ENCODE results near the gene CACNA2D4. TPM values are rescaled to one million over a fixed set of nuclear protein-coding genes. Genes with fewer than 3 reads are reported as not detected.

Gene CACNA2D4
- total RNA-seq, 1 experiment from 2014 or later, result not detected

DNA sequence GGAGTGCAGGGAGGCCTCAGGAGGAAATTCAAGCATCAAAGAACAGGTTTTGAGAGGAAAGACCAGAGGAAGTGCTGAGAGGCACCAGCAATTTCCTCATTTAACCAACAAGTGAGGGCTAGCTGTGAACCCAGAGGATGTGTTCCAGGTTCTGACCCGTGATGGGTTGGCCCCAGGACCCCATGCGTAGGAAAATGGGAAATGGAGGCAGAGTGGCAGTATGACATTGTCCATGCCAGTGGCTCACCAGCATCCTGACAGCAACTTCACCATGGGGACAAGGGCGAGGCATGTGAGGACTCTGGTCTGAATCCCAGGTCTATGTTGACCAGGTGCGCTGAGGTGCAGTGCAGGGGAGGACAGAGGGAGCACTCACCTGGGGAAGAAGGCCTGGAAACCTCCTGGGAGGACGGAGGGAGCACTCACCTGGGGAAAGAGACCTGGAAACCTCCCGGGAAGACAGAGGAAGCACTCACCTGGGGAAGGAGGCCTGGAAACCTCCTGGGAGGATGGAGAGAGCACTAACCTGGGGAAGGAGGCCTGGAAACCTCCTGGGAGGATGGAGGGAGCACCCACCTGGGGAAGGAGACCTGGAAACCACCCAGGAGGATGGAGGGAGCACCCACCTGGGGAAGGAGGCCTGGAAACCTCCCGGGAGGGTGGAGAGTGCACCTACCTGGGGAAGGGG is 6.7 kb upstream of the CACNA2D4 start:
- no peak overlapping the region for H3K27ac ChIP-seq (ENCODE audit: low read length)
- ATAC-seq, result no peak
- H4K20me1 ChIP-seq (ENCODE audit: low read length), result no peaks in the 10 kb centered on the region
- no peak for DNase-seq
- no TSS peak for BruUV-seq (replicated peaks)
- no peaks in the 10 kb centered on the region for H3K9me2 ChIP-seq (replicated peaks; ENCODE audit: low read length)
- H3F3A ChIP-seq (ENCODE audit: low read length, unreplicated experiment), result no peaks in the 10 kb centered on the region
- H3K27me3 ChIP-seq (ENCODE audit: low read length), result peaks cover 24% of the 10 kb centered on the region; the same call in 1 of the 2 replicates
- POLR2A ChIA-PET (ENCODE audit: unreplicated experiment), result no interaction called here
- H3K4me2 ChIP-seq (ENCODE audit: low read length), result no peak overlapping the region
- H3K9me3 ChIP-seq (ENCODE audit: low read length), result no peaks in the 10 kb centered on the region
- TF ChIP-seq, protein P1, sequence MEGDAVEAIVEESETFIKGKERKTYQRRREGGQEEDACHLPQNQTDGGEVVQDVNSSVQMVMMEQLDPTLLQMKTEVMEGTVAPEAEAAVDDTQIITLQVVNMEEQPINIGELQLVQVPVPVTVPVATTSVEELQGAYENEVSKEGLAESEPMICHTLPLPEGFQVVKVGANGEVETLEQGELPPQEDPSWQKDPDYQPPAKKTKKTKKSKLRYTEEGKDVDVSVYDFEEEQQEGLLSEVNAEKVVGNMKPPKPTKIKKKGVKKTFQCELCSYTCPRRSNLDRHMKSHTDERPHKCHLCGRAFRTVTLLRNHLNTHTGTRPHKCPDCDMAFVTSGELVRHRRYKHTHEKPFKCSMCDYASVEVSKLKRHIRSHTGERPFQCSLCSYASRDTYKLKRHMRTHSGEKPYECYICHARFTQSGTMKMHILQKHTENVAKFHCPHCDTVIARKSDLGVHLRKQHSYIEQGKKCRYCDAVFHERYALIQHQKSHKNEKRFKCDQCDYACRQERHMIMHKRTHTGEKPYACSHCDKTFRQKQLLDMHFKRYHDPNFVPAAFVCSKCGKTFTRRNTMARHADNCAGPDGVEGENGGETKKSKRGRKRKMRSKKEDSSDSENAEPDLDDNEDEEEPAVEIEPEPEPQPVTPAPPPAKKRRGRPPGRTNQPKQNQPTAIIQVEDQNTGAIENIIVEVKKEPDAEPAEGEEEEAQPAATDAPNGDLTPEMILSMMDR (conservative IDR thresholded peaks at IDR 0.05; ENCODE audit: low read depth, low read length), result no peak
- TF ChIP-seq EZH2phosphoT487 (IDR thresholded peaks at IDR 0.05; ENCODE audit: borderline replicate concordance, low read length) (no peak), EZH2 (IDR thresholded peaks at IDR 0.05; ENCODE audit: low read length, unreplicated experiment) (no peak)
- intact Hi-C loops (cut with micrococcal nuclease), result no loop called here
- H3K4me1 ChIP-seq (ENCODE audit: insufficient read depth, low read length), result no peaks in the 10 kb centered on the region
- H3K4me3 ChIP-seq (ENCODE audit: low read length), result no peak overlapping the region
- H3K79me2 ChIP-seq (ENCODE audit: low read length), result no peaks in the 10 kb centered on the region
- CTCF ChIA-PET, result no interaction called here
- H2AFZ ChIP-seq (ENCODE audit: low read length), result no peak overlapping the region
- H3K9ac ChIP-seq (ENCODE audit: low read length), result no peak overlapping the region
- no peaks in the 10 kb centered on the region for H3K36me3 ChIP-seq (ENCODE audit: low read depth, low read length)

DNA sequence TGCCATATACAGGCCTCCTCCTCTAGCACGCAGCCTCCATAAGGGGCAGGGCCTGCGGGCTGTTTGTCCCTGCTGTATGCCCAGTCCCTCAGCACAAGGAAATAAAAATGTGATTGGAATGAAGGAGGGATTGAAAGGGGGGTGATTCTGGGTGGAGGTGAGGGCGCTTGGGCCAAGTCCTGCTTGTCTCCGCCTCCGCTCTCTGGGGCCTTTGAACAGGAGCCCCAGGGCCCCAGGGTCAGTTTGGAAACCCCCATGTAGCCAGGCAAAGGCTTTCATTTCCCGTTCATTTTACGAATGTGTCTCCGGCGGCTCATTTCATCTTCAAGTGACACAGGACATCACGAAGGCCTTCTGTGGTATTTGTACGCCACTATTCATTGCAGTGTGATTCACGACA is 4.5 kb upstream of the CACNA2D4 start:
- Histone ChIP-seq H3K9ac (ENCODE audit: low read length) (no peak overlapping the region), H3F3A (ENCODE audit: low read length, unreplicated experiment) (no peaks in the 10 kb centered on the region), H3K27ac (ENCODE audit: low read length) (no peak overlapping the region), H3K4me1 (ENCODE audit: insufficient read depth, low read length) (no peaks in the 10 kb centered on the region), H3K27me3 (ENCODE audit: low read length) (peaks cover 21% of the 10 kb centered on the region; the same call in 1 of the 2 replicates), H2AFZ (ENCODE audit: low read length) (no peak overlapping the region), H3K79me2 (ENCODE audit: low read length) (no peaks in the 10 kb centered on the region), H3K4me3 (ENCODE audit: low read length) (no peak overlapping the region), H3K9me2 (replicated peaks; ENCODE audit: low read length) (no peaks in the 10 kb centered on the region), H3K36me3 (ENCODE audit: low read depth, low read length) (no peaks in the 10 kb centered on the region), H3K9me3 (ENCODE audit: low read length) (no peaks in the 10 kb centered on the region), H4K20me1 (ENCODE audit: low read length) (no peaks in the 10 kb centered on the region), H3K4me2 (ENCODE audit: low read length) (no peak overlapping the region)
- POLR2A ChIA-PET (ENCODE audit: unreplicated experiment), result no interaction called here
- ATAC-seq (no peak), DNase-seq (no peak)
- no TSS peak for BruUV-seq (replicated peaks)
- CTCF ChIA-PET, result no interaction called here
- intact Hi-C loops (cut with micrococcal nuclease), result no loop called here
- TF ChIP-seq, protein P1 (conservative IDR thresholded peaks at IDR 0.05; ENCODE audit: low read depth, low read length), result no peak
- TF ChIP-seq EZH2 (IDR thresholded peaks at IDR 0.05; ENCODE audit: low read length, unreplicated experiment) (no peak), EZH2phosphoT487 (IDR thresholded peaks at IDR 0.05; ENCODE audit: borderline replicate concordance, low read length) (no peak)

DNA sequence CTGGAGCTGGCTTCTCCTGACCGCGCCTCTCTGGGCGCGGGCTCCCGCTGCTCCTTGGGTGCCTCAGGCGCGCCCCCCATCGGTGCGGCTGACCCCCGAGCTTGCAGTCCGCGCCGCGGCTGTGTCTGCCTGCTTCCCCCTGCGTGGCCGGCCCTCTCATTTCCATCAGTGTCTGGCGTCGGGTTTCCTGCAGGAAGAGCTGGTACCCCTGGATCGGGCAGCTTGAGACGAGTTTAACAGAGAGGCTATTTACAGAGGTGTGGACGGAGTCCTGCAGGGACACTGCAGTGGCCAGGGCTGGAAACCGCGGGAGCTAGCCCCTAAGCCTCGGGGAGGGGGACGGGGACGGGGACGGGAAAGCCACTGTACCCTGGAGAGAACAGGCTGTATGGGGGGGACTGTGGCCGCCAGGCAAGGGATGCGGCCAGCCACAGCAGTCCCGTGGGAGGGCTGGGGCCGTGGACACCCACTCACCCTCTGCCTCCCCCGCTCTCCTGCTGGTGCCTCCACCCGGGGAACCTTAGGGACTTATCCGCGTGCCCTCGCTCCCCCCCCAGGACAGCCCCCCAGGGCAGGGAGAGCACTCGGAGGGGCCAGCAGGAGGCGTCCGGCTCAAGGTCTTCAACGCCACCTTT is 3.7 kb upstream of the CACNA2D4 start:
- H3K9me2 ChIP-seq (replicated peaks; ENCODE audit: low read length), result no peaks in the 10 kb centered on the region
- ChIA-PET CTCF (no interaction called here), POLR2A (ENCODE audit: unreplicated experiment) (no interaction called here)
- H3K9me3 ChIP-seq (ENCODE audit: low read length), result no peaks in the 10 kb centered on the region
- H3K4me3 ChIP-seq (ENCODE audit: low read length), result no peak overlapping the region
- no peaks in the 10 kb centered on the region for H3K4me1 ChIP-seq (ENCODE audit: insufficient read depth, low read length)
- peaks cover 19% of the 10 kb centered on the region; the same call in 1 of the 2 replicates for H3K27me3 ChIP-seq (ENCODE audit: low read length)
- intact Hi-C loops (cut with micrococcal nuclease), result no loop called here
- H3F3A ChIP-seq (ENCODE audit: low read length, unreplicated experiment), result no peaks in the 10 kb centered on the region
- no peak overlapping the region for H3K9ac ChIP-seq (ENCODE audit: low read length)
- no peak overlapping the region for H3K4me2 ChIP-seq (ENCODE audit: low read length)
- H3K27ac ChIP-seq (ENCODE audit: low read length), result no peak overlapping the region
- H4K20me1 ChIP-seq (ENCODE audit: low read length), result no peaks in the 10 kb centered on the region
- ATAC-seq (no peak), DNase-seq (no peak)
- no peaks in the 10 kb centered on the region for H3K79me2 ChIP-seq (ENCODE audit: low read length)
- BruUV-seq (replicated peaks), result no TSS peak
- TF ChIP-seq, protein P1 (conservative IDR thresholded peaks at IDR 0.05; ENCODE audit: low read depth, low read length), result no peak
- TF ChIP-seq EZH2 (IDR thresholded peaks at IDR 0.05; ENCODE audit: low read length, unreplicated experiment), result no peak
- no peak for TF ChIP-seq EZH2phosphoT487 (IDR thresholded peaks at IDR 0.05; ENCODE audit: borderline replicate concordance, low read length)
- H3K36me3 ChIP-seq (ENCODE audit: low read depth, low read length), result no peaks in the 10 kb centered on the region
- H2AFZ ChIP-seq (ENCODE audit: low read length), result no peak overlapping the region
